IMR-90 (cell line): Measurements from ENCODE around the gene PFDN1. TPM values are rescaled to one million over a fixed set of nuclear protein-coding genes. Genes with fewer than 3 reads are reported as not detected.

Source experiments
- ATAC-seq: fragments of 200-7000 bp; cut with Tn5 transposase; 2 replicates; pipeline ENCODE4 v1.9.1; 2020; ENCODE audit warnings: low read depth, mild to moderate bottlenecking, moderate library complexity
- BruUV-seq: library from RNA; stranded (reverse); fragments of 400-500 nt; replicated peaks from 2 replicates; lab custom pipeline; 2021; lab: Mats Ljungman, UMichigan
- CTCF ChIA-PET: fragments of 300-600 bp; formaldehyde crosslinking; extraction: SDS; loops from one replicate; lab custom pipeline; 2021; ENCODE audit warnings: antibody characterized with exemption; lab: Yijun Ruan, JAX
- POLR2A ChIA-PET: fragments of 300-600 bp; sonication (Branson Sonifier 250); formaldehyde crosslinking; loops from one replicate; lab custom pipeline; 2022; ENCODE audit warnings: antibody characterized with exemption; ENCODE audit not compliant: unreplicated experiment; lab: Charles Lee
- DNase-seq: peaks from one replicate; pipeline ENCODE4 v3.0.0; 2013
- H2AFZ ChIP-seq: replicated peaks from 2 replicates; pipeline ENCODE3; 2013; ENCODE audit warnings: low read length, mild to moderate bottlenecking; ENCODE audit not compliant: poor library complexity
- H2AK5ac ChIP-seq: 2 replicates; pipeline ENCODE4 v1.6.1; 2013; ENCODE audit warnings: low read depth, low read length, inconsistent platforms
- H2AK9ac ChIP-seq: replicated peaks from 2 replicates; pipeline ENCODE3; 2013; ENCODE audit warnings: mild to moderate bottlenecking, low read depth, low read length, moderate library complexity; ENCODE audit not compliant: poor library complexity
- H2BK120ac ChIP-seq: 2 replicates; pipeline ENCODE4 v1.6.1; 2013; ENCODE audit warnings: low read depth, low read length, inconsistent platforms
- H2BK15ac ChIP-seq: 3 replicates; pipeline ENCODE4 v1.6.1; 2013; ENCODE audit warnings: low read depth, low read length, inconsistent platforms
- H2BK20ac ChIP-seq: 2 replicates; pipeline ENCODE4 v1.6.1; 2013; ENCODE audit warnings: low read depth, mild to moderate bottlenecking, inconsistent platforms, low read length, moderate library complexity
- H2BK5ac ChIP-seq: 2 replicates; pipeline ENCODE4 v1.6.1; 2013; ENCODE audit warnings: mild to moderate bottlenecking, low read depth, low read length, inconsistent platforms; ENCODE audit not compliant: poor library complexity, severe bottlenecking
- H3K14ac ChIP-seq: replicated peaks from 2 replicates; pipeline ENCODE4 v1.6.1; 2013; ENCODE audit warnings: low read depth, low read length, inconsistent platforms
- H3K18ac ChIP-seq: 2 replicates; pipeline ENCODE4 v1.6.1; 2013; ENCODE audit warnings: low read depth, low read length, control low read depth
- H3K23ac ChIP-seq: 2 replicates; pipeline ENCODE4 v1.6.1; 2013; ENCODE audit warnings: low read depth, low read length, inconsistent platforms
- H3K27ac ChIP-seq: 2 replicates; pipeline ENCODE4 v1.5.1; 2013; ENCODE audit warnings: mild to moderate bottlenecking, control low read depth, low read length; ENCODE audit not compliant: insufficient read depth
- H3K27me3 ChIP-seq: 2 replicates; pipeline ENCODE4 v1.6.1; 2013; ENCODE audit warnings: low read length; ENCODE audit not compliant: control insufficient read depth, insufficient read depth
- H3K36me3 ChIP-seq: 2 replicates; pipeline ENCODE4 v1.6.1; 2013; ENCODE audit warnings: low read length, mixed read lengths; ENCODE audit not compliant: control insufficient read depth, insufficient read depth
- H3K4ac ChIP-seq: 2 replicates; pipeline ENCODE4 v1.6.1; 2013; ENCODE audit warnings: low read depth, low read length, inconsistent platforms
- H3K4me1 ChIP-seq: 2 replicates; pipeline ENCODE4 v1.6.1; 2013; ENCODE audit warnings: low read length, mixed read lengths; ENCODE audit not compliant: control insufficient read depth, insufficient read depth
- H3K4me2 ChIP-seq: 2 replicates; pipeline ENCODE4 v1.6.1; 2013; ENCODE audit warnings: low read depth, mild to moderate bottlenecking, control low read depth, low read length, moderate library complexity
- H3K4me3 ChIP-seq: 2 replicates; pipeline ENCODE4 v1.5.1; 2013; ENCODE audit warnings: low read depth, mild to moderate bottlenecking, control low read depth, low read length, moderate library complexity; ENCODE audit not compliant: insufficient read depth
- H3K56ac ChIP-seq: 2 replicates; pipeline ENCODE4 v1.6.1; 2013; ENCODE audit warnings: low read length, inconsistent platforms; ENCODE audit not compliant: insufficient read depth; ENCODE audit errors: extremely low read depth
- H3K79me1 ChIP-seq, 2 experiments: 2 replicates each; pipeline ENCODE4 v1.6.1; 2013; ENCODE audit warnings: low read length in 2 of 2, inconsistent platforms in 1 of 2, low read depth in 1 of 2
- H3K9ac ChIP-seq: 2 replicates; pipeline ENCODE4 v1.6.1; 2013; ENCODE audit warnings: low read depth, low read length, control low read depth
- H3K9me1 ChIP-seq: 2 replicates; pipeline ENCODE4 v1.6.1; 2013; ENCODE audit warnings: low read length, inconsistent platforms; ENCODE audit not compliant: insufficient read depth
- H3K9me3 ChIP-seq: 2 replicates; pipeline ENCODE4 v1.6.1; 2013; ENCODE audit warnings: low read length; ENCODE audit not compliant: control insufficient read depth, insufficient read depth
- H4K20me1 ChIP-seq: 2 replicates; pipeline ENCODE4 v1.6.1; 2013; ENCODE audit warnings: low read length, inconsistent platforms; ENCODE audit not compliant: insufficient read depth
- H4K5ac ChIP-seq: 2 replicates; pipeline ENCODE4 v1.6.1; 2013; ENCODE audit warnings: mild to moderate bottlenecking, low read depth, low read length, control low read depth
- H4K8ac ChIP-seq, 2 experiments: 2 replicates each; pipeline ENCODE4 v1.6.1; 2013; ENCODE audit warnings: low read depth in 2 of 2, low read length in 2 of 2, control low read depth in 1 of 2, inconsistent platforms in 1 of 2
- H4K91ac ChIP-seq: 2 replicates; pipeline ENCODE4 v1.6.1; 2013; ENCODE audit warnings: low read depth, low read length, inconsistent platforms; ENCODE audit not compliant: insufficient read depth
- BHLHE40 ChIP-seq: fragments of 150-350 bp; IDR thresholded peaks from 2 replicates; pipeline ENCODE4 v1.6.1; 2016; ENCODE audit warnings: mild to moderate bottlenecking, low read depth, low read length
- CEBPB ChIP-seq: IDR thresholded peaks from 2 replicates; pipeline ENCODE4 v1.6.1; 2012; ENCODE audit warnings: low read depth, low read length, improper control_type of control experiment
- CHD1 ChIP-seq: IDR thresholded peaks from 2 replicates; pipeline ENCODE4 v1.6.1; 2012; ENCODE audit warnings: low read depth, low read length, improper control_type of control experiment
- ELK1 ChIP-seq: fragments of 150-350 bp; IDR thresholded peaks from 2 replicates; pipeline ENCODE4 v1.6.1; 2016; ENCODE audit warnings: low read depth, mild to moderate bottlenecking, low read length, moderate library complexity, borderline replicate concordance
- FOS ChIP-seq: fragments of 150-350 bp; IDR thresholded peaks from 2 replicates; pipeline ENCODE4 v1.6.1; 2016; ENCODE audit warnings: low read depth, low read length
- MAFK ChIP-seq: IDR thresholded peaks from 2 replicates; pipeline ENCODE4 v1.6.1; 2012; ENCODE audit warnings: low read depth, low read length, improper control_type of control experiment
- MAZ ChIP-seq: IDR thresholded peaks from 2 replicates; pipeline ENCODE4 v1.6.1; 2012; ENCODE audit warnings: low read depth, mild to moderate bottlenecking, low read length, improper control_type of control experiment, moderate library complexity, borderline replicate concordance
- MXI1 ChIP-seq: IDR thresholded peaks from 2 replicates; pipeline ENCODE4 v1.6.1; 2012; ENCODE audit warnings: low read depth, mild to moderate bottlenecking, low read length, moderate library complexity, borderline replicate concordance
- NFE2L2 ChIP-seq: fragments of 150-350 bp; IDR thresholded peaks from 2 replicates; pipeline ENCODE4 v1.6.1; 2016; ENCODE audit warnings: low read depth, mild to moderate bottlenecking, low read length
- POLR2A ChIP-seq: IDR thresholded peaks from 2 replicates; pipeline ENCODE4 v1.6.1; 2012; ENCODE audit warnings: mild to moderate bottlenecking, low read depth, low read length
- RAD21 ChIP-seq: IDR thresholded peaks from 2 replicates; pipeline ENCODE4 v1.6.1; 2012; ENCODE audit warnings: low read length, improper control_type of control experiment
- RCOR1 ChIP-seq: IDR thresholded peaks from 2 replicates; pipeline ENCODE4 v1.6.1; 2012; ENCODE audit warnings: mild to moderate bottlenecking, low read length, improper control_type of control experiment; ENCODE audit not compliant: insufficient replicate concordance
- SMC3 ChIP-seq: fragments of 150-350 bp; IDR thresholded peaks from 2 replicates; pipeline ENCODE4 v1.6.1; 2016; ENCODE audit warnings: low read depth, mild to moderate bottlenecking, antibody characterized with exemption, low read length, moderate library complexity
- USF2 ChIP-seq: fragments of 150-350 bp; IDR thresholded peaks from 2 replicates; pipeline ENCODE4 v1.6.1; 2017; ENCODE audit warnings: mild to moderate bottlenecking, antibody characterized with exemption, low read length, low read depth
- WGBS, 2 experiments: methylation state at CpG; one replicate each; pipeline versions ENCODE4 v1.1.5 to v1.1.7; 2013; ENCODE audit warnings: missing lambda C conversion rate in 2 of 2; ENCODE audit not compliant: insufficient read length in 1 of 2; ENCODE audit errors: extremely low coverage in 2 of 2; 5-methylcytosine and 5-hydroxymethylcytosine counted together
- dilution Hi-C: fragments of 300-500 bp; cut with HindIII; formaldehyde crosslinking; loops from one replicate; pipeline ENCODE4 v1.14.3; 2018; ENCODE audit warnings: low sequenced_read_pairs; ENCODE audit not compliant: unreplicated experiment
- in situ Hi-C: fragments of 300-500 bp; cut with MboI; formaldehyde crosslinking; loops from 3 replicates; pipeline ENCODE4 v1.14.3; 2019; ENCODE audit warnings: low sequenced_read_pairs, inconsistent platforms, mixed read lengths
- intact Hi-C: fragments of 100-400 bp; cut with micrococcal nuclease; formaldehyde crosslinking; loops from 2 replicates; pipeline ENCODE4 v1.10.0; 2022
- polyA plus RNA-seq, 3 experiments: library from polyadenylated mRNA; depleted of rRNA; stranded (reverse); fragments of >200 nt; gene quantifications; 2 replicates each; pipeline ENCODE4 v1.2.3, GENCODE V29; 2012; ENCODE audit warnings: low replicate concordance in 1 of 3
- total RNA-seq: library from RNA; depleted of rRNA; stranded (reverse); fragments of >200 nt; gene quantifications from 2 replicates; pipeline ENCODE4 v1.2.3, GENCODE V29; 2012

The PFDN1 gene
- total and polyA plus RNA-seq, 2 of the 4 experiments (the other 2 are of a cell fraction), result 98.8 to 134 TPM

- peaks cover 19 to 67% of the 10 kb centered on the region in 2 experiments for H3K79me1 ChIP-seq
- H3K4ac ChIP-seq, result peak overlapping the region; percentile 53; the same call in 1 of the 2 replicates
- dilution Hi-C loops, result no loop called here
- no peaks in the 10 kb centered on the region for H3K27me3 ChIP-seq
- in situ Hi-C loops, result loop anchor here (5.0 kb wide), 1 partner anchor 108 kb away; no protein-coding TSS in a partner anchor
- H3K36me3 ChIP-seq, result peaks cover 2% of the 10 kb centered on the region; the same call in 1 of the 2 replicates
- 0 out of 3 replicates have a peak overlapping the region, but pooled peaks have one; percentile 45 for H2BK15ac ChIP-seq
- POLR2A ChIA-PET, result interaction anchor here (0.6 to 0.9 kb wide), 2 partner anchors 93 to 102 kb away, joined by 3 to 7 read pairs; partner anchors contain the start of gene HBEGF
- peak overlapping the region; percentile 14 for H2BK5ac ChIP-seq
- no peak overlapping the region for H3K18ac ChIP-seq
- H4K20me1 ChIP-seq, result peaks cover 24% of the 10 kb centered on the region
- no peak overlapping the region for H3K56ac ChIP-seq
- CTCF ChIA-PET, result interaction anchor here (0.6 to 8.7 kb wide), 25 partner anchors 8 to 403 kb away, joined by 3 to 233 read pairs (median 4); partner anchors contain the start of genes HBEGF, NDUFA2, PFDN1 and SLC4A9
- H3K4me1 ChIP-seq, result peaks cover 31% of the 10 kb centered on the region
- 0% methylated on average over 1 of the region's 14 CpGs; no CpG with 5 or more reads in 1 of the 2 experiments for WGBS, 2 experiments
- intact Hi-C loops, result loop anchor here (1.0 to 10.0 kb wide), 8 partner anchors 67 to 480 kb away; partner anchors contain the start of genes CD14, CYSTM1, HARS1 and HARS2
- peak overlapping the region; percentile 14; the same call in 1 of the 2 replicates for H2BK120ac ChIP-seq
- DNase-seq (peak; percentile 90), ATAC-seq (peak; percentile 61)
- BruUV-seq, result no TSS peak
- H3K9ac ChIP-seq, result peak overlapping the region; percentile 12; the same call in 1 of the 2 replicates
- H4K8ac ChIP-seq, result peak overlapping the region in 1 of 2 experiments; percentile 33; a peak in 1 of 4 replicates
- peak overlapping the region; percentile 90 for H2AK9ac ChIP-seq
- no peaks in the 10 kb centered on the region for H3K9me3 ChIP-seq
- H2BK20ac ChIP-seq, result no peak overlapping the region
- H3K9me1 ChIP-seq, result peaks cover 7% of the 10 kb centered on the region
- peak overlapping the region; percentile 71 for H2AK5ac ChIP-seq
- no peak overlapping the region; the same call in 1 of the 2 replicates for H3K14ac ChIP-seq
- peak overlapping the region; percentile 61 for H2AFZ ChIP-seq
- no peak overlapping the region for H3K4me3 ChIP-seq
- no peak overlapping the region for H4K91ac ChIP-seq
- H4K5ac ChIP-seq, result no peak overlapping the region
- H3K23ac ChIP-seq, result peak overlapping the region; percentile 49; the same call in 1 of the 2 replicates
- peak overlapping the region; percentile 5; the same call in 1 of the 2 replicates for H3K4me2 ChIP-seq
- no peak overlapping the region for H3K27ac ChIP-seq
- TF ChIP-seq ELK1, result no peak
- TF ChIP-seq MAZ, result peak; percentile 78
- TF ChIP-seq USF2, result 0 out of 2 replicates have a peak, but pooled peaks have one; percentile 13
- TF ChIP-seq NFE2L2, result no peak
- no peak for TF ChIP-seq CEBPB
- TF ChIP-seq MAFK, result no peak
- peak; percentile 97 for TF ChIP-seq RAD21
- TF ChIP-seq BHLHE40, result no peak
- TF ChIP-seq CHD1, result no peak
- peak; percentile 50; the same call in 1 of the 2 replicates for TF ChIP-seq POLR2A
- TF ChIP-seq MXI1, result peak; percentile 56; the same call in 1 of the 2 replicates
- TF ChIP-seq FOS, result no peak
- peak; percentile 97 for TF ChIP-seq SMC3
- no peak for TF ChIP-seq RCOR1
Measured at GRCh38 chr5:140244525-140245025, 58.3 kb downstream of the PFDN1 start.
